SU-DHL-6 (cell line): ENCODE data around the gene MYL4.
A peak's percentile ranks its signal among the peaks of the same experiment; 100 is the strongest.

Source experiments
- H2AFZ ChIP-seq: fragments of 200-600 bp; sonication (generic); 2 replicates; pipeline ENCODE4 v1.6.1; 2014; ENCODE audit warnings: low read depth, mild to moderate bottlenecking, moderate library complexity, mixed read lengths, antibody characterized with exemption, low read length; ENCODE audit not compliant: severe bottlenecking
- H3F3A ChIP-seq: fragments of 200-600 bp; shearing (Covaris generic); 2 replicates; pipeline ENCODE4 v1.6.0; 2016; ENCODE audit warnings: antibody characterized with exemption, mild to moderate bottlenecking; ENCODE audit not compliant: insufficient read depth
- H3K27ac ChIP-seq: fragments of 200-600 bp; sonication (generic); 2 replicates; pipeline ENCODE4 v1.5.1; 2016; ENCODE audit warnings: low read depth, mild to moderate bottlenecking, low read length, moderate library complexity, mixed read lengths
- H3K27me3 ChIP-seq: fragments of 200-600 bp; sonication (generic), shearing (Covaris generic); 2 replicates; pipeline ENCODE4 v1.6.0; 2014; ENCODE audit warnings: mild to moderate bottlenecking, low read length
- H3K36me3 ChIP-seq: fragments of 200-600 bp; sonication (generic); 2 replicates; pipeline ENCODE4 v1.6.1; 2014; ENCODE audit warnings: mild to moderate bottlenecking, low read length, mixed read lengths
- H3K4me2 ChIP-seq: fragments of 300-600, 200-600 bp; shearing (Covaris generic), sonication (generic); 2 replicates; pipeline ENCODE4 v1.6.0; 2014; ENCODE audit warnings: low read length, low read depth, mild to moderate bottlenecking; ENCODE audit not compliant: poor library complexity, severe bottlenecking
- H3K4me3 ChIP-seq: fragments of 200-600 bp; sonication (generic); 2 replicates; pipeline ENCODE4 v1.5.1; 2014; ENCODE audit warnings: antibody characterized with exemption, low read length, mild to moderate bottlenecking, mixed read lengths; ENCODE audit not compliant: insufficient read depth, poor library complexity, severe bottlenecking
- H3K79me2 ChIP-seq: fragments of 200-600 bp; sonication (generic); 2 replicates; pipeline ENCODE4 v1.6.1; 2014; ENCODE audit warnings: mild to moderate bottlenecking, low read length, moderate library complexity; ENCODE audit not compliant: insufficient read depth
- H3K9ac ChIP-seq: fragments of 200-600 bp; sonication (generic); 2 replicates; pipeline ENCODE4 v1.7.0; 2014; ENCODE audit warnings: mild to moderate bottlenecking, low read length
- H3K9me2 ChIP-seq: fragments of 200-600 bp; sonication (generic); replicated peaks from 2 replicates; pipeline ENCODE4 v1.6.1; 2014; ENCODE audit warnings: low read length; ENCODE audit not compliant: insufficient read depth
- H3K9me3 ChIP-seq: fragments of 200-600 bp; sonication (generic); 2 replicates; pipeline ENCODE4 v1.6.1; 2014; ENCODE audit warnings: low read length, mixed read lengths; ENCODE audit not compliant: insufficient read depth
- H4K20me1 ChIP-seq: fragments of 200-600 bp; sonication (generic); 2 replicates; pipeline ENCODE4 v1.6.1; 2014; ENCODE audit warnings: low read depth, mild to moderate bottlenecking, antibody characterized with exemption, low read length, moderate library complexity, mixed read lengths
- EZH2phosphoT487 ChIP-seq: fragments of 200-600 bp; sonication (generic), shearing (Covaris generic); conservative IDR thresholded peaks from 2 replicates; pipeline ENCODE4 v1.6.1; 2018; ENCODE audit warnings: mild to moderate bottlenecking, antibody characterized with exemption, low read length, moderate library complexity, mixed read lengths
- TF ChIP-seq, protein P1 (sequence below): fragments of 200-600 bp; sonication (generic); IDR thresholded peaks from one replicate; pipeline ENCODE4 v1.5.1; 2017; ENCODE audit warnings: antibody characterized with exemption, mild to moderate bottlenecking, low read length, moderate library complexity; ENCODE audit not compliant: insufficient read depth, poor library complexity, severe bottlenecking

MYL4 gene

DNA sequence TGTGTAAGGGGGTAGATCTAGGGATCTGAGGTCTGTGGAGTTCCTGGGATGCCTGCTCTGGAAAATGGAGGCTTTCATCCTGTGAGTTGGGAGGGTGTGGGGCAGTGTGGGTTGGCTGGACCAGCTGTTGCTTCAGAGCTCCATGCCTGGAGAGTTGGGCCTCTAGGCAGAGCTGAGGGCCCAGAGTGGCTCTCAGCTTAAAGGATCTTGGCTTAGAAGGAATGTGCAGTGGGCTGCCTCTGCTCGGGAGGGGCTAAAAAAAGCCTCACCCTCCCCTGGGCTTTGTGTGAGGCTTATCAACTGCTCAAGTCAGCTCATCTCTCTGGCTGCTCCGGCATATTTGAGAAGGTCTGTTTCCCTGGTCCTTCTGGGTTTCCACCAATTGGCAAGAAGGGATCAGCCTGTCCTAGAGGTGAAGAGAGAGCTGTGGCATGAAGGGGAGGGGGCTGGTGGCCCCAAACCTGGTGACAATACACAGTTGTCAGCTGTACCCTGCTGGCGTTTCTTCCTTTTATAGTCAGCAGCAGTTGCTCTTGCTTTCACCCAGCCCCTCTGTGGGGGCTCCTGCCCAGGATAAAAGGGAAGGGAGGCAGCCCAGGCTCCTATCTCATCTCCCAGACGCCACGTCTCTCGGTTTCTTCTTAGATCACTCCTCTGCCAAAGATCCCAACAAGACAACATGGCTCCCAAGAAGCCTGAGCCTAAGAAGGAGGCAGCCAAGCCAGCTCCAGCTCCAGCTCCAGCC is at the start of gene MYL4:
Gene MYL4 (plus strand): TSS at position 605 of the 745 bp plus-strand sequence. CDS start 75 bp downstream, at position 680.
- no peak within 1 kb of the TSS for H3K9ac ChIP-seq
- no peaks in the 10 kb centered on the region for H3K9me2 ChIP-seq
- no peak within 1 kb of the TSS for H3K27ac ChIP-seq
- no peak within 1 kb of the TSS for H3K4me3 ChIP-seq
- no peaks in the 10 kb centered on the region for H3K36me3 ChIP-seq
- H4K20me1 ChIP-seq = no peaks in the 10 kb centered on the region
- H2AFZ ChIP-seq = no peak within 1 kb of the TSS
- H3K4me2 ChIP-seq = no peak within 1 kb of the TSS
- H3F3A ChIP-seq = peaks cover 33% of the 10 kb centered on the region
- H3K27me3 ChIP-seq = no peaks in the 10 kb centered on the region
- H3K79me2 ChIP-seq = no peaks in the 10 kb centered on the region
- H3K9me3 ChIP-seq = no peaks in the 10 kb centered on the region
- no peak for TF ChIP-seq EZH2phosphoT487
- TF ChIP-seq, protein P1, sequence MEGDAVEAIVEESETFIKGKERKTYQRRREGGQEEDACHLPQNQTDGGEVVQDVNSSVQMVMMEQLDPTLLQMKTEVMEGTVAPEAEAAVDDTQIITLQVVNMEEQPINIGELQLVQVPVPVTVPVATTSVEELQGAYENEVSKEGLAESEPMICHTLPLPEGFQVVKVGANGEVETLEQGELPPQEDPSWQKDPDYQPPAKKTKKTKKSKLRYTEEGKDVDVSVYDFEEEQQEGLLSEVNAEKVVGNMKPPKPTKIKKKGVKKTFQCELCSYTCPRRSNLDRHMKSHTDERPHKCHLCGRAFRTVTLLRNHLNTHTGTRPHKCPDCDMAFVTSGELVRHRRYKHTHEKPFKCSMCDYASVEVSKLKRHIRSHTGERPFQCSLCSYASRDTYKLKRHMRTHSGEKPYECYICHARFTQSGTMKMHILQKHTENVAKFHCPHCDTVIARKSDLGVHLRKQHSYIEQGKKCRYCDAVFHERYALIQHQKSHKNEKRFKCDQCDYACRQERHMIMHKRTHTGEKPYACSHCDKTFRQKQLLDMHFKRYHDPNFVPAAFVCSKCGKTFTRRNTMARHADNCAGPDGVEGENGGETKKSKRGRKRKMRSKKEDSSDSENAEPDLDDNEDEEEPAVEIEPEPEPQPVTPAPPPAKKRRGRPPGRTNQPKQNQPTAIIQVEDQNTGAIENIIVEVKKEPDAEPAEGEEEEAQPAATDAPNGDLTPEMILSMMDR = no peak

- no peaks in the 10 kb centered on the region for H3K9me2 ChIP-seq
- no peak overlapping the region for H3K27ac ChIP-seq
- peaks cover 47% of the 10 kb centered on the region; the same call in 1 of the 2 replicates for H3K36me3 ChIP-seq
- peaks cover 12% of the 10 kb centered on the region; the same call in 1 of the 2 replicates for H3K79me2 ChIP-seq
- H3F3A ChIP-seq = peaks cover 24% of the 10 kb centered on the region; the same call in 1 of the 2 replicates
- no peak for TF ChIP-seq EZH2phosphoT487
- TF ChIP-seq, protein P1 = no peak
- H3K4me2 ChIP-seq = peak overlapping the region; percentile 0
- H2AFZ ChIP-seq = no peak overlapping the region
- no peak overlapping the region for H3K9ac ChIP-seq
- H4K20me1 ChIP-seq = peaks cover 7% of the 10 kb centered on the region; the same call in 1 of the 2 replicates
- H3K4me3 ChIP-seq = no peak overlapping the region
- H3K9me3 ChIP-seq = no peaks in the 10 kb centered on the region
- no peaks in the 10 kb centered on the region for H3K27me3 ChIP-seq
Measured at GRCh38 chr17:47162013-47162622, 47.0 kb upstream of the MYL4 start.

GRCh38 chr17:47164263-47164662 is 44.9 kb upstream of the MYL4 start:
- Histone ChIP-seq H2AFZ (no peak overlapping the region), H3K9me2 (no peaks in the 10 kb centered on the region), H3K79me2 (peaks cover 17% of the 10 kb centered on the region; the same call in 1 of the 2 replicates), H3K27me3 (no peaks in the 10 kb centered on the region), H3K4me2 (no peak overlapping the region), H3K9ac (no peak overlapping the region), H4K20me1 (0 out of 2 replicates have a peak, but pooled peaks cover 7% of the 10 kb centered on the region), H3K9me3 (no peaks in the 10 kb centered on the region), H3K4me3 (no peak overlapping the region), H3K27ac (no peak overlapping the region), H3F3A (peaks cover 18% of the 10 kb centered on the region; the same call in 1 of the 2 replicates), H3K36me3 (peaks cover 48% of the 10 kb centered on the region)
- TF ChIP-seq, protein P1 = no peak
- TF ChIP-seq EZH2phosphoT487 = no peak
